Hepatocyte (in vitro differentiated cells): Measurements from ENCODE around the gene FAM9C.

ENCODE experiments used
- EZH2 ChIP-seq: fragments of 200-600 bp; sonication (generic); IDR thresholded peaks from 2 replicates; pipeline ENCODE4 v1.6.1; 2016; ENCODE audit warnings: antibody characterized with exemption, mild to moderate bottlenecking, borderline replicate concordance
- EZH2phosphoT487 ChIP-seq: fragments of 200-600 bp; sonication (generic); IDR thresholded peaks from one replicate; pipeline ENCODE4 v1.6.1; 2018; ENCODE audit warnings: antibody characterized with exemption, mild to moderate bottlenecking, low read depth, moderate library complexity; ENCODE audit not compliant: unreplicated experiment, severe bottlenecking
- TF ChIP-seq, protein P1 (sequence below): fragments of 200-600 bp; sonication (generic); IDR thresholded peaks from 2 replicates; pipeline ENCODE4 v1.5.1; 2016; ENCODE audit warnings: antibody characterized with exemption, mild to moderate bottlenecking; ENCODE audit not compliant: poor library complexity

DNA sequence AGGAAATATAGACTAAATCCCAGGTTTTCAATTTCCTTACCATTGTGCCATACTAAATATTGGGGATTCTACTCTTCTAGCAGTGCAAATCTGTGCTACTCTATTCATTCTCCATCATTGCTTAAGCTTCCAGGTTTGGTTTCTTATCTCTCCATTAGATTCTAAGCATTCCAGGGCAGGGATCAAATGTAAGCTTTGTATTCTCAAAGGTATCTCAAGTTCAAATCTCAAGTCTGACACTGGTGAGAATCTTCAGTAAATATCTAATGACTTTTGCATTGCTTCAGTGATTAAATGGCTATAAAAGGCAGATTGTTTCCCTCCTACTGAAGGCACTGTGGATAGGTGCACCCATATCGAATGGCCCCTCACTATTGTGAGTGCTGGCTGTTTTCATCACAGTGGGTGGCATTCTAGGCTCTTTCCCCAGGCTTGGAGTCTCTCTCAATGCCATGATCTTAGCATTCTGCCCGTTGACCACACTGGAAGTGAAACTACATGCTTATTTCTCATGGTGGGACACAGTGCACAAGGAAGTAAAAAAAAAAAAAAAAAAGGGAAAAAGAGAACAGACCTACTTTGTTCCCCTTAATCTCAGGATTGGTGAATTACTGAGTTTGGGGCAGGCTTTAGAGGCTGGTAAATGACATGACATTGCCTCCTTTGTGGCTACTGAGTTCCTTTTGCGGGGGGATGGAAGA, 28.7 kb downstream of the FAM9C start:
- TF ChIP-seq, protein P1, sequence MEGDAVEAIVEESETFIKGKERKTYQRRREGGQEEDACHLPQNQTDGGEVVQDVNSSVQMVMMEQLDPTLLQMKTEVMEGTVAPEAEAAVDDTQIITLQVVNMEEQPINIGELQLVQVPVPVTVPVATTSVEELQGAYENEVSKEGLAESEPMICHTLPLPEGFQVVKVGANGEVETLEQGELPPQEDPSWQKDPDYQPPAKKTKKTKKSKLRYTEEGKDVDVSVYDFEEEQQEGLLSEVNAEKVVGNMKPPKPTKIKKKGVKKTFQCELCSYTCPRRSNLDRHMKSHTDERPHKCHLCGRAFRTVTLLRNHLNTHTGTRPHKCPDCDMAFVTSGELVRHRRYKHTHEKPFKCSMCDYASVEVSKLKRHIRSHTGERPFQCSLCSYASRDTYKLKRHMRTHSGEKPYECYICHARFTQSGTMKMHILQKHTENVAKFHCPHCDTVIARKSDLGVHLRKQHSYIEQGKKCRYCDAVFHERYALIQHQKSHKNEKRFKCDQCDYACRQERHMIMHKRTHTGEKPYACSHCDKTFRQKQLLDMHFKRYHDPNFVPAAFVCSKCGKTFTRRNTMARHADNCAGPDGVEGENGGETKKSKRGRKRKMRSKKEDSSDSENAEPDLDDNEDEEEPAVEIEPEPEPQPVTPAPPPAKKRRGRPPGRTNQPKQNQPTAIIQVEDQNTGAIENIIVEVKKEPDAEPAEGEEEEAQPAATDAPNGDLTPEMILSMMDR: no peak
- no peak for TF ChIP-seq EZH2phosphoT487
- no peak for TF ChIP-seq EZH2
